Measurements from ENCODE around the gene PARD3. TPM values are rescaled to one million over a fixed set of nuclear protein-coding genes. Genes with fewer than 3 reads are reported as not detected.

The PARD3 gene
- total and polyA plus RNA-seq, 10 of the 15 experiments (the other 5 are each of a cell fraction or from before 2014, with no cell fraction given): 2.6 to 43.1 (median 13.9) TPM

- DNase-seq (ENCODE audit: low read depth, low spot score) (no peak), FAIRE-seq (no peak), ATAC-seq (peak; percentile 54)
- BruUV-seq (replicated peaks): no TSS peak
- Histone ChIP-seq H2AFZ (ENCODE audit: control insufficient read depth, low read depth, low read length) (no peak overlapping the region), H3K36me3 (ENCODE audit: control insufficient read depth in 2 of 2, insufficient read depth in 2 of 2, low read length in 1 of 2) (no peaks in the 10 kb centered on the region), H3K79me2 (ENCODE audit: control insufficient read depth, insufficient read depth, low read length) (no peaks in the 10 kb centered on the region), H3K27ac (ENCODE audit: control insufficient read depth, insufficient read depth) (no peak overlapping the region), H3K9ac (ENCODE audit: control insufficient read depth, insufficient read depth, low read length) (no peak overlapping the region), H3K9me3 (replicated peaks; ENCODE audit: control insufficient read depth, insufficient read depth, low read length) (no peaks in the 10 kb centered on the region), H3K27me3 (replicated peaks in 1 of 2; ENCODE audit: control insufficient read depth in 2 of 2, insufficient read depth in 2 of 2, low read length in 1 of 2) (no peaks in the 10 kb centered on the region), H3K4me3 (no peak overlapping the region), H3K4me1 (ENCODE audit: control insufficient read depth, insufficient read depth, low read length) (no peaks in the 10 kb centered on the region), H3K4me2 (ENCODE audit: control insufficient read depth, insufficient read depth) (no peak overlapping the region), H4K20me1 (ENCODE audit: control insufficient read depth, insufficient read depth) (no peaks in the 10 kb centered on the region)
- RAD21 ChIA-PET (ENCODE audit: unreplicated experiment): interaction anchor here (1.4 kb wide), 1 partner anchor 31 kb away, joined by 3 read pairs; no protein-coding TSS in a partner anchor
- POLR2A ChIA-PET: no interaction called here
- in situ Hi-C loops (cut with MboI): no loop called here
- intact Hi-C loops (cut with micrococcal nuclease; ENCODE audit: unreplicated experiment): no loop called here
- SMC1A ChIA-PET (ENCODE audit: uncharacterized antibody, unreplicated experiment): interaction anchor here (0.7 to 1.8 kb wide), 6 partner anchors 30 to 366 kb away, joined by 3 to 4 read pairs (median 4); no protein-coding TSS in a partner anchor
- 8% methylated on average over 3 of the region's 3 CpGs for WGBS (ENCODE audit: insufficient coverage, insufficient replicate concordance, low lambda C conversion rate, missing lambda C conversion rate)
- CTCF ChIA-PET: interaction anchor here (0.7 kb wide), 1 partner anchor 16 kb away, joined by 3 read pairs; no protein-coding TSS in a partner anchor
- no peak for TF ChIP-seq TCF3 (IDR thresholded peaks at IDR 0.05; ENCODE audit: borderline replicate concordance, insufficient read depth, low read depth, low read length)
- no peak for TF ChIP-seq SP1 (IDR thresholded peaks at IDR 0.05; ENCODE audit: low read depth, low read length)
- TF ChIP-seq NR2F1 (conservative IDR thresholded peaks at IDR 0.05): no peak
- no peak for TF ChIP-seq RELB (IDR thresholded peaks at IDR 0.05; ENCODE audit: low read depth)
- TF ChIP-seq NFXL1 (IDR thresholded peaks at IDR 0.05; ENCODE audit: borderline replicate concordance): no peak
- TF ChIP-seq SUZ12 (IDR thresholded peaks at IDR 0.05; ENCODE audit: unreplicated experiment): no peak
- TF ChIP-seq LARP7 (IDR thresholded peaks at IDR 0.05): no peak
- TF ChIP-seq MEF2B (IDR thresholded peaks at IDR 0.05; ENCODE audit: partially characterized antibody, poor library complexity, severe bottlenecking): no peak
- no peak for TF ChIP-seq ZNF592 (IDR thresholded peaks at IDR 0.05)
- TF ChIP-seq RUNX3 (IDR thresholded peaks at IDR 0.05; ENCODE audit: low read length): no peak
- TF ChIP-seq TBL1XR1 (IDR thresholded peaks at IDR 0.05; ENCODE audit: low read depth, low read length): no peak
- no peak for TF ChIP-seq FOS (IDR thresholded peaks at IDR 0.05; ENCODE audit: borderline replicate concordance, extremely low read depth, insufficient read length)
- TF ChIP-seq ASH2L (IDR thresholded peaks at IDR 0.05; ENCODE audit: borderline replicate concordance, low read depth): no peak
- TF ChIP-seq ZBTB40 (IDR thresholded peaks at IDR 0.05; ENCODE audit: borderline replicate concordance): no peak
- TF ChIP-seq ATF3 (IDR thresholded peaks at IDR 0.05; ENCODE audit: borderline replicate concordance, extremely low read depth, low read depth, low read length): no peak
Measured at GRCh38 chr10:34272316-34272715, 542.8 kb downstream of the PARD3 start.

Measured in GM12878 (cell line).